K562 (cell line): ENCODE data around the gene KHDC1. TPM values are rescaled to one million over a fixed set of nuclear protein-coding genes. Genes with fewer than 3 reads are reported as not detected.

Source experiments
- ATAC-seq: fragments of 200-7000 bp; cut with Tn5 transposase; 3 replicates; pipeline ENCODE4 v1.9.1; 2020; ENCODE audit warnings: moderate library complexity
- BruUV-seq: library from RNA; stranded (reverse); fragments of 400-500 nt; replicated peaks from 2 replicates; lab custom pipeline; 2021; lab: Mats Ljungman, UMichigan
- CTCF ChIA-PET: fragments of 300-600 bp; formaldehyde crosslinking; extraction: SDS; loops from one replicate; lab custom pipeline; 2021; ENCODE audit warnings: low intra/inter-chr PET ratio; lab: Yijun Ruan, JAX
- POLR2A ChIA-PET: fragments of 300-600, 350-650 bp; sonication (Branson Sonifier 250); formaldehyde crosslinking; extraction: SDS; loops from one replicate; lab custom pipeline; 2021; ENCODE audit warnings: antibody characterized with exemption, inconsistent platforms; lab: Yijun Ruan, JAX
- DNase-seq, 4 experiments: peaks; one replicate each; pipeline versions ENCODE4 v3.0.0 to v3.0.0-alpha.2; 2011 to 2018; ENCODE audit warnings: low spot score in 3 of 4, mixed read lengths in 3 of 4; ENCODE audit errors: extremely low read depth in 1 of 4
- FAIRE-seq: peaks from 2 replicates; lab custom pipeline; 2011; peaks lifted over from hg19 to GRCh38; lab: Jason Lieb, UNC
- H2AFZ ChIP-seq: 2 replicates; pipeline ENCODE4 v1.6.0; 2011; ENCODE audit warnings: low read depth, low read length, control low read depth, inconsistent platforms
- H3K27ac ChIP-seq: fragments of 200-600 bp; 3 replicates; pipeline ENCODE4 v1.8.0; 2011; ENCODE audit warnings: low read depth, mild to moderate bottlenecking, control low read depth, inconsistent platforms, low read length, moderate library complexity, mixed read lengths; ENCODE audit errors: extremely low read depth
- H3K27me3 ChIP-seq, 2 experiments: fragments of 300-600 bp in 1 of 2; 2 replicates in 1 of 2; 3 replicates in 1 of 2; pipeline versions ENCODE4 v1.6.0 to v1.8.0; 2011; ENCODE audit warnings: inconsistent platforms in 2 of 2, low read length in 2 of 2, mild to moderate bottlenecking in 1 of 2, mixed read lengths in 1 of 2, moderate library complexity in 1 of 2; ENCODE audit not compliant: control insufficient read depth in 2 of 2, insufficient read depth in 2 of 2
- H3K36me3 ChIP-seq: fragments of 300-600 bp; 3 replicates; pipeline ENCODE4 v1.8.0; 2011; ENCODE audit warnings: mild to moderate bottlenecking, low read length, inconsistent platforms; ENCODE audit not compliant: control insufficient read depth, insufficient read depth
- H3K4me1 ChIP-seq, 2 experiments: fragments of 200-600 bp in 1 of 2; replicated peaks in 1 of 2; 2 replicates in 1 of 2; 3 replicates in 1 of 2; pipeline versions ENCODE4 v1.5.1 to v1.8.0; 2011; ENCODE audit warnings: inconsistent platforms in 2 of 2, low read length in 2 of 2, mild to moderate bottlenecking in 1 of 2, mixed read lengths in 1 of 2, moderate library complexity in 1 of 2; ENCODE audit not compliant: control insufficient read depth in 2 of 2, insufficient read depth in 2 of 2
- H3K4me2 ChIP-seq: 2 replicates; pipeline ENCODE4 v1.6.1; 2011; ENCODE audit warnings: low read length, control low read depth, inconsistent platforms, mixed read lengths; ENCODE audit not compliant: insufficient read depth
- H3K4me3 ChIP-seq: fragments of 200-600 bp; sonication (generic), shearing (Covaris generic); 2 replicates; pipeline ENCODE4 v1.5.1; 2016; ENCODE audit warnings: control low read depth, inconsistent platforms
- H3K79me2 ChIP-seq: fragments of 200-600 bp; 3 replicates; pipeline ENCODE4 v1.8.0; 2011; ENCODE audit warnings: low read length, inconsistent platforms; ENCODE audit not compliant: control insufficient read depth, insufficient read depth
- H3K9ac ChIP-seq, 2 experiments: 2 replicates each; pipeline versions ENCODE4 v1.6.0 to v1.6.1; 2011; ENCODE audit warnings: low read depth in 2 of 2, low read length in 2 of 2, control low read depth in 1 of 2, inconsistent platforms in 1 of 2, mild to moderate bottlenecking in 1 of 2, mixed read lengths in 1 of 2; ENCODE audit not compliant: insufficient read depth in 1 of 2
- H3K9me1 ChIP-seq: one replicate; pipeline ENCODE4 v1.6.0; 2011; ENCODE audit warnings: inconsistent platforms, mild to moderate bottlenecking, low read length, moderate library complexity; ENCODE audit not compliant: control insufficient read depth, insufficient read depth
- H3K9me3 ChIP-seq: replicated peaks from 2 replicates; pipeline ENCODE4 v1.5.1; 2011; ENCODE audit warnings: low read depth, low read length, inconsistent platforms; ENCODE audit not compliant: control insufficient read depth, insufficient read depth
- H4K20me1 ChIP-seq: replicated peaks from 2 replicates; pipeline ENCODE4 v1.6.1; 2011; ENCODE audit warnings: low read length, inconsistent platforms, mixed read lengths; ENCODE audit not compliant: control insufficient read depth, insufficient read depth
- CSDE1 ChIP-seq, 2 experiments: fragments of 450-650 bp; IDR thresholded peaks; 2 replicates each; pipeline ENCODE4 v1.6.1; 2016; ENCODE audit warnings: mild to moderate bottlenecking in 1 of 2
- ELK1 ChIP-seq: sonication (generic); formaldehyde crosslinking; IDR thresholded peaks from 2 replicates; pipeline ENCODE4 v1.8.1; 2022; ENCODE audit warnings: missing genetic modification reagents
- HDAC3 ChIP-seq: fragments of 450-650 bp; IDR thresholded peaks from 2 replicates; pipeline ENCODE4 v1.6.1; 2018; ENCODE audit warnings: borderline replicate concordance, mild to moderate bottlenecking, moderate library complexity; ENCODE audit not compliant: partially characterized antibody
- L3MBTL2 ChIP-seq: fragments of 450-650 bp; IDR thresholded peaks from 2 replicates; pipeline ENCODE4 v1.6.1; 2016; ENCODE audit warnings: mild to moderate bottlenecking, moderate library complexity
- MTA1 ChIP-seq: fragments of 450-650 bp; IDR thresholded peaks from 2 replicates; pipeline ENCODE4 v1.6.1; 2017; ENCODE audit warnings: borderline replicate concordance
- PHB ChIP-seq: fragments of 250-450 bp; sonication (Bioruptor Pico); IDR thresholded peaks from 2 replicates; pipeline ENCODE4 v1.5.0; 2021
- PML ChIP-seq: IDR thresholded peaks from 2 replicates; pipeline ENCODE4 v1.6.1; 2012; ENCODE audit warnings: low read length, inconsistent platforms
- PRPF4 ChIP-seq: fragments of 200-400 bp; formaldehyde crosslinking; IDR thresholded peaks from one replicate; pipeline ENCODE4 v1.6.1; 2017; ENCODE audit warnings: low read length, low read depth, mild to moderate bottlenecking; ENCODE audit not compliant: insufficient read depth, poor library complexity, severe bottlenecking
- SRSF3 ChIP-seq: fragments of 200-400 bp; formaldehyde crosslinking; IDR thresholded peaks from 2 replicates; pipeline ENCODE4 v1.6.1; 2016; ENCODE audit warnings: mild to moderate bottlenecking, low read length, moderate library complexity; ENCODE audit not compliant: insufficient read depth
- ZNF23 ChIP-seq: fragments of 250-450 bp; sonication (Bioruptor Pico); IDR thresholded peaks from 2 replicates; pipeline ENCODE4 v1.4.0; 2020; ENCODE audit warnings: mild to moderate bottlenecking
- ZNF232 ChIP-seq: sonication (generic); formaldehyde crosslinking; IDR thresholded peaks from 2 replicates; pipeline ENCODE4 v1.8.0; 2022; ENCODE audit warnings: mild to moderate bottlenecking, missing genetic modification reagents
- ZNF324 ChIP-seq: fragments of 250-450 bp; sonication (Bioruptor Pico); IDR thresholded peaks from 2 replicates; pipeline ENCODE4 v1.4.0; 2020; ENCODE audit warnings: mild to moderate bottlenecking
- ZNF507 ChIP-seq: conservative IDR thresholded peaks from 2 replicates; pipeline ENCODE4 v1.6.1; 2017; ENCODE audit warnings: missing genetic modification characterization, missing compliant biosample characterization
- ZNF778 ChIP-seq: fragments of 450-650 bp; formaldehyde crosslinking; IDR thresholded peaks from 2 replicates; pipeline ENCODE4 v1.4.0; 2020; ENCODE audit warnings: mild to moderate bottlenecking, moderate library complexity
- ZSCAN32 ChIP-seq: fragments of 450-650 bp; formaldehyde crosslinking; IDR thresholded peaks from 2 replicates; pipeline ENCODE4 v1.4.0; 2020; ENCODE audit warnings: mild to moderate bottlenecking, moderate library complexity
- WGBS: fragments of 100-300 bp; shearing (Covaris generic); methylation state at CpG from one replicate; pipeline ENCODE4 v1.1.6; 2016; ENCODE audit warnings: low coverage, mixed read lengths; ENCODE audit not compliant: insufficient coverage; ENCODE audit errors: missing lambda C conversion rate; 5-methylcytosine and 5-hydroxymethylcytosine counted together
- in situ Hi-C: fragments of 300-500 bp; cut with MboI; formaldehyde crosslinking; loops from 4 replicates; pipeline ENCODE4 v1.15.0; 2018; ENCODE audit warnings: inconsistent platforms, mixed read lengths
- intact Hi-C: fragments of 100-400 bp; cut with micrococcal nuclease; formaldehyde crosslinking; loops from 2 replicates; pipeline ENCODE4 v1.14.2; 2022
- polyA plus RNA-seq, 8 experiments: library from polyadenylated mRNA; depleted of rRNA in 4 of 8; stranded (reverse) in 5 of 8; unstranded in 3 of 8; fragments of >200 nt; fragmentation: Nextera tagmentation in 2 of 8; fragmentation: Illumina TruSeq in 1 of 8; extraction: Ambion mirVana in 2 of 8; extraction: Trizol in 1 of 8; gene quantifications; 2 replicates each; pipeline versions ENCODE4 v1.2.1 to v1.2.3, GENCODE V29; 2011 to 2014; ENCODE audit warnings: inconsistent platforms in 1 of 8, missing spikeins in 1 of 8
- total RNA-seq, 7 experiments: library from RNA; depleted of rRNA in 6 of 7; stranded (reverse); fragments of >200 nt in 6 of 7; fragmentation: Illumina TruSeq in 2 of 7; extraction: Trizol in 2 of 7; gene quantifications; 2 replicates each; pipeline versions ENCODE4 v1.2.1 to v1.2.3, GENCODE V29; 2011 to 2021; ENCODE audit warnings: low replicate concordance in 1 of 7
- TF ChIP-seq, protein P1 (sequence below): fragments of 450-650 bp; IDR thresholded peaks from 2 replicates; pipeline ENCODE4 v1.6.1; 2017; ENCODE audit warnings: antibody characterized with exemption, mild to moderate bottlenecking

The KHDC1 gene
- total and polyA plus RNA-seq, 9 of the 15 experiments (the other 6 are each of a cell fraction or from before 2014, with no cell fraction given), result 2.5 to 19.5 (median 8.0) TPM

GRCh38 chr6:73200247-73200646 is 62.7 kb downstream of the KHDC1 start:
- FAIRE-seq, result no peak
- in situ Hi-C loops, result no loop called here
- intact Hi-C loops, result no loop called here
- Histone ChIP-seq H3K9ac (no peak overlapping the region), H3K27ac (no peak overlapping the region), H3K9me1 (no peaks in the 10 kb centered on the region), H3K36me3 (no peaks in the 10 kb centered on the region), H2AFZ (no peak overlapping the region), H3K27me3 (peaks cover 4 to 5% of the 10 kb centered on the region in 2 experiments; a peak in 1 of 5 replicates), H3K4me3 (no peak overlapping the region), H4K20me1 (no peaks in the 10 kb centered on the region), H3K79me2 (no peaks in the 10 kb centered on the region), H3K9me3 (no peaks in the 10 kb centered on the region), H3K4me1 (peaks cover 0 to 4% of the 10 kb centered on the region in 2 experiments; a peak in 1 of 5 replicates), H3K4me2 (no peak overlapping the region)
- TF ChIP-seq MTA1, result no peak
- TF ChIP-seq ZNF507, result no peak
- TF ChIP-seq PHB (CRISPR knock-in tag), result no peak
- TF ChIP-seq HDAC3, result no peak
- TF ChIP-seq ZSCAN32 (CRISPR knock-in tag), result no peak
- TF ChIP-seq PRPF4, result no peak
- TF ChIP-seq PML, result no peak
- no peak for TF ChIP-seq ZNF23 (CRISPR knock-in tag)
- TF ChIP-seq, protein P1, sequence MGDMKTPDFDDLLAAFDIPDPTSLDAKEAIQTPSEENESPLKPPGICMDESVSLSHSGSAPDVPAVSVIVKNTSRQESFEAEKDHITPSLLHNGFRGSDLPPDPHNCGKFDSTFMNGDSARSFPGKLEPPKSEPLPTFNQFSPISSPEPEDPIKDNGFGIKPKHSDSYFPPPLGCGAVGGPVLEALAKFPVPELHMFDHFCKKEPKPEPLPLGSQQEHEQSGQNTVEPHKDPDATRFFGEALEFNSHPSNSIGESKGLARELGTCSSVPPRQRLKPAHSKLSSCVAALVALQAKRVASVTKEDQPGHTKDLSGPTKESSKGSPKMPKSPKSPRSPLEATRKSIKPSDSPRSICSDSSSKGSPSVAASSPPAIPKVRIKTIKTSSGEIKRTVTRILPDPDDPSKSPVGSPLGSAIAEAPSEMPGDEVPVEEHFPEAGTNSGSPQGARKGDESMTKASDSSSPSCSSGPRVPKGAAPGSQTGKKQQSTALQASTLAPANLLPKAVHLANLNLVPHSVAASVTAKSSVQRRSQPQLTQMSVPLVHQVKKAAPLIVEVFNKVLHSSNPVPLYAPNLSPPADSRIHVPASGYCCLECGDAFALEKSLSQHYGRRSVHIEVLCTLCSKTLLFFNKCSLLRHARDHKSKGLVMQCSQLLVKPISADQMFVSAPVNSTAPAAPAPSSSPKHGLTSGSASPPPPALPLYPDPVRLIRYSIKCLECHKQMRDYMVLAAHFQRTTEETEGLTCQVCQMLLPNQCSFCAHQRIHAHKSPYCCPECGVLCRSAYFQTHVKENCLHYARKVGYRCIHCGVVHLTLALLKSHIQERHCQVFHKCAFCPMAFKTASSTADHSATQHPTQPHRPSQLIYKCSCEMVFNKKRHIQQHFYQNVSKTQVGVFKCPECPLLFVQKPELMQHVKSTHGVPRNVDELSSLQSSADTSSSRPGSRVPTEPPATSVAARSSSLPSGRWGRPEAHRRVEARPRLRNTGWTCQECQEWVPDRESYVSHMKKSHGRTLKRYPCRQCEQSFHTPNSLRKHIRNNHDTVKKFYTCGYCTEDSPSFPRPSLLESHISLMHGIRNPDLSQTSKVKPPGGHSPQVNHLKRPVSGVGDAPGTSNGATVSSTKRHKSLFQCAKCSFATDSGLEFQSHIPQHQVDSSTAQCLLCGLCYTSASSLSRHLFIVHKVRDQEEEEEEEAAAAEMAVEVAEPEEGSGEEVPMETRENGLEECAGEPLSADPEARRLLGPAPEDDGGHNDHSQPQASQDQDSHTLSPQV, result no peak
- no peak for TF ChIP-seq SRSF3
- no peak for TF ChIP-seq ZNF324 (CRISPR knock-in tag)
- no peak for TF ChIP-seq CSDE1 (IDR thresholded peaks at IDR 0.05)
- no peak for TF ChIP-seq ZNF778 (CRISPR knock-in tag)
- TF ChIP-seq ELK1 (CRISPR knock-in tag), result no peak
- TF ChIP-seq ZNF232 (CRISPR knock-in tag), result no peak
- no peak for TF ChIP-seq L3MBTL2
- WGBS, result 2% methylated on average over 3 of the region's 3 CpGs
- ATAC-seq, result no peak
- no TSS peak for BruUV-seq
- ChIA-PET POLR2A (no interaction called here), CTCF (no interaction called here)
- no peak for DNase-seq
